OCI-LY7 (cell line): ENCODE data around the gene OLFM1. TPM values are rescaled to one million over a fixed set of nuclear protein-coding genes. Genes with fewer than 3 reads are reported as not detected.
"Not testable (repeated sequence)": the region's sequence is repeated elsewhere in the genome, so short reads cannot be mapped to it uniquely, and the experiment has no call there.

Source experiments
- BruUV-seq: library from RNA; stranded (reverse); fragments of 400-500 nt; replicated peaks from 2 replicates; lab custom pipeline; 2021; lab: Mats Ljungman, UMichigan
- CTCF ChIA-PET: fragments of 300-600 bp; sonication (Branson Sonifier 250); formaldehyde crosslinking; loops from one replicate; lab custom pipeline; 2022; ENCODE audit warnings: antibody characterized with exemption; ENCODE audit not compliant: unreplicated experiment; lab: Charles Lee
- POLR2A ChIA-PET: fragments of 300-600 bp; sonication (Branson Sonifier 250); formaldehyde crosslinking; loops from one replicate; lab custom pipeline; 2022; ENCODE audit warnings: antibody characterized with exemption; lab: Charles Lee
- DNase-seq: peaks from one replicate; pipeline ENCODE4 v3.0.0-alpha.2; 2015; ENCODE audit warnings: low spot score
- H2AFZ ChIP-seq: fragments of 200-600 bp; sonication (generic), shearing (Covaris generic); 2 replicates; pipeline ENCODE4 v1.6.1; 2014; ENCODE audit warnings: mild to moderate bottlenecking, antibody characterized with exemption, low read length, moderate library complexity
- H3K27ac ChIP-seq: fragments of 200-600 bp; sonication (generic); 2 replicates; pipeline ENCODE4 v1.5.1; 2014; ENCODE audit warnings: mixed run types, low read depth, mild to moderate bottlenecking, moderate library complexity, low read length, inconsistent platforms; ENCODE audit not compliant: poor library complexity, severe bottlenecking
- H3K36me3 ChIP-seq: fragments of 200-600 bp; sonication (generic); 2 replicates; pipeline ENCODE4 v1.6.1; 2014; ENCODE audit warnings: mild to moderate bottlenecking, antibody characterized with exemption, low read length, moderate library complexity, mixed read lengths; ENCODE audit not compliant: insufficient read depth
- H3K4me1 ChIP-seq: fragments of 200-600 bp; sonication (generic); 2 replicates; pipeline ENCODE4 v1.5.1; 2014; ENCODE audit warnings: mild to moderate bottlenecking, low read length; ENCODE audit not compliant: insufficient read depth, poor library complexity, severe bottlenecking
- H3K4me2 ChIP-seq: fragments of 200-600 bp; sonication (generic); 2 replicates; pipeline ENCODE4 v1.6.1; 2014; ENCODE audit warnings: mild to moderate bottlenecking, low read length
- H3K4me3 ChIP-seq: fragments of 200-600 bp; sonication (generic); 2 replicates; pipeline ENCODE4 v1.5.1; 2014; ENCODE audit warnings: mild to moderate bottlenecking, low read depth, low read length; ENCODE audit not compliant: poor library complexity, severe bottlenecking
- H3K79me2 ChIP-seq: fragments of 200-600 bp; sonication (generic); 2 replicates; pipeline ENCODE4 v1.6.1; 2016; ENCODE audit warnings: low read depth, mild to moderate bottlenecking, low read length, moderate library complexity, mixed read lengths; ENCODE audit not compliant: insufficient read depth
- H3K9me2 ChIP-seq: fragments of 200-600 bp; sonication (generic); 2 replicates; pipeline ENCODE4 v1.6.1; 2016; ENCODE audit warnings: mild to moderate bottlenecking, low read length, mixed read lengths; ENCODE audit not compliant: insufficient read depth
- H3K9me3 ChIP-seq: fragments of 200-600 bp; sonication (generic); 2 replicates; pipeline ENCODE4 v1.6.1; 2014; ENCODE audit warnings: mild to moderate bottlenecking, mixed run types, low read length, mixed read lengths
- H4K20me1 ChIP-seq: fragments of 200-600 bp; sonication (generic); 2 replicates; pipeline ENCODE4 v1.6.1; 2014; ENCODE audit warnings: mild to moderate bottlenecking, antibody characterized with exemption, low read length, moderate library complexity, mixed read lengths; ENCODE audit not compliant: insufficient read depth
- EZH2phosphoT487 ChIP-seq: fragments of 200-600 bp; sonication (generic); IDR thresholded peaks from 2 replicates; pipeline ENCODE4 v1.6.1; 2018; ENCODE audit warnings: low read depth, borderline replicate concordance, mild to moderate bottlenecking, mixed run types, antibody characterized with exemption, low read length, moderate library complexity, mixed read lengths
- intact Hi-C: fragments of 100-400 bp; cut with micrococcal nuclease; formaldehyde crosslinking; loops from one replicate; pipeline ENCODE4 v1.10.0; 2022; ENCODE audit not compliant: unreplicated experiment
- total RNA-seq, 2 experiments: library from RNA; depleted of rRNA in 1 of 2; stranded (reverse); fragments of >200 nt in 1 of 2; shearing (Covaris generic) in 1 of 2; gene quantifications; 2 replicates each; pipeline ENCODE4 v1.2.3, GENCODE V29; 2014 to 2022
- TF ChIP-seq, protein P1 (sequence below): fragments of 200-600 bp; sonication (generic); conservative IDR thresholded peaks from 2 replicates; pipeline ENCODE4 v1.5.1; 2014; ENCODE audit warnings: mild to moderate bottlenecking, antibody characterized with exemption, low read length, moderate library complexity, mixed read lengths

The OLFM1 gene
- total RNA-seq, 2 experiments from 2014 or later = not detected

DNA sequence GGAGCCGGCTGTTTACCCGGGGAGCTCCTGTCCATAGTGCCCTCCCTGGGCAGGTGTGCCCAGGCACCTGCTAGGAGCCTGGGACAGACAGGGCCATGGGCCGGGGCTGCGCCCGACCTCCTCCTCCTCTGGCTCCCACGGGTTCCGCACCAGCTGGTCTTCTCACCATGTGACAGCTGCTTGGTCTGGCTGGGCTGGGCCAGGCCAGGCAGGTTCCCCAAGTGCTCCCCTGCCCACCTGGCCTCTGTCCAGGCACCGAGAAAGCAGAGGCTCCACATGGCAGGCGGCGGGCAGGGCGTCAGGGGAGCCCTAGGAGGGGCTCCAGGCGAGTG, 60.0 kb downstream of the OLFM1 start:
- no peaks in the 10 kb centered on the region for H3K79me2 ChIP-seq
- no TSS peak for BruUV-seq
- TF ChIP-seq, protein P1, sequence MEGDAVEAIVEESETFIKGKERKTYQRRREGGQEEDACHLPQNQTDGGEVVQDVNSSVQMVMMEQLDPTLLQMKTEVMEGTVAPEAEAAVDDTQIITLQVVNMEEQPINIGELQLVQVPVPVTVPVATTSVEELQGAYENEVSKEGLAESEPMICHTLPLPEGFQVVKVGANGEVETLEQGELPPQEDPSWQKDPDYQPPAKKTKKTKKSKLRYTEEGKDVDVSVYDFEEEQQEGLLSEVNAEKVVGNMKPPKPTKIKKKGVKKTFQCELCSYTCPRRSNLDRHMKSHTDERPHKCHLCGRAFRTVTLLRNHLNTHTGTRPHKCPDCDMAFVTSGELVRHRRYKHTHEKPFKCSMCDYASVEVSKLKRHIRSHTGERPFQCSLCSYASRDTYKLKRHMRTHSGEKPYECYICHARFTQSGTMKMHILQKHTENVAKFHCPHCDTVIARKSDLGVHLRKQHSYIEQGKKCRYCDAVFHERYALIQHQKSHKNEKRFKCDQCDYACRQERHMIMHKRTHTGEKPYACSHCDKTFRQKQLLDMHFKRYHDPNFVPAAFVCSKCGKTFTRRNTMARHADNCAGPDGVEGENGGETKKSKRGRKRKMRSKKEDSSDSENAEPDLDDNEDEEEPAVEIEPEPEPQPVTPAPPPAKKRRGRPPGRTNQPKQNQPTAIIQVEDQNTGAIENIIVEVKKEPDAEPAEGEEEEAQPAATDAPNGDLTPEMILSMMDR = no peak
- no peak for TF ChIP-seq EZH2phosphoT487
- no peak overlapping the region for H3K27ac ChIP-seq
- DNase-seq = no peak
- no peaks in the 10 kb centered on the region for H3K36me3 ChIP-seq
- no peaks in the 10 kb centered on the region for H3K9me3 ChIP-seq
- ChIA-PET POLR2A (no interaction called here), CTCF (no interaction called here)
- H4K20me1 ChIP-seq = no peaks in the 10 kb centered on the region
- no peaks in the 10 kb centered on the region for H3K4me1 ChIP-seq
- H3K4me3 ChIP-seq = no peak overlapping the region
- no peaks in the 10 kb centered on the region for H3K9me2 ChIP-seq
- no peak overlapping the region for H2AFZ ChIP-seq
- H3K4me2 ChIP-seq = no peak overlapping the region
- intact Hi-C loops = no loop called here

DNA sequence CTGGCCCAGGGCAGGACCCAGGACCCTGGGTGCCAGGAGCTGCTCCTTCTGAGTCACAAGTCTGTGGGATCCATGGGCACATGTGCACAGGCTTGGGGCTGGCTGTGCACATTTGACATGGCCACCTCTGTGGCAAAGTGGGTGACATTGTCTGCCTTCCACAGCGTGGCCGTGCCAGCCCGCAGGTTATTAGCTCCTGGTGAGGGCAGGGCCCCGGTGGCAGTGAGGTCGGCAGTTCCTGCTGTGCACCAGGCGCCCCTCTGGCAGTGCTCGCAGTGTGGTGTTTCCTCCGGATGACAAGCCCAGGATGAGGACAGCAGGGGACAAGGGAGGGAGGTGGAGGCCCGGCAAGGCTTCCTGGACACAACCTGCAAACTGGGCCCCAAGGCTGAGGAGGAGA, 60.5 kb downstream of the OLFM1 start:
- no peak for TF ChIP-seq EZH2phosphoT487
- TF ChIP-seq, protein P1 = no peak
- Histone ChIP-seq H3K9me3 (no peaks in the 10 kb centered on the region), H3K9me2 (no peaks in the 10 kb centered on the region), H3K36me3 (no peaks in the 10 kb centered on the region), H3K4me3 (no peak overlapping the region), H2AFZ (no peak overlapping the region), H3K4me1 (no peaks in the 10 kb centered on the region), H4K20me1 (no peaks in the 10 kb centered on the region), H3K79me2 (no peaks in the 10 kb centered on the region), H3K4me2 (no peak overlapping the region), H3K27ac (no peak overlapping the region)
- no peak for DNase-seq
- POLR2A ChIA-PET = no interaction called here
- intact Hi-C loops = no loop called here
- BruUV-seq = no TSS peak
- CTCF ChIA-PET = no interaction called here

DNA sequence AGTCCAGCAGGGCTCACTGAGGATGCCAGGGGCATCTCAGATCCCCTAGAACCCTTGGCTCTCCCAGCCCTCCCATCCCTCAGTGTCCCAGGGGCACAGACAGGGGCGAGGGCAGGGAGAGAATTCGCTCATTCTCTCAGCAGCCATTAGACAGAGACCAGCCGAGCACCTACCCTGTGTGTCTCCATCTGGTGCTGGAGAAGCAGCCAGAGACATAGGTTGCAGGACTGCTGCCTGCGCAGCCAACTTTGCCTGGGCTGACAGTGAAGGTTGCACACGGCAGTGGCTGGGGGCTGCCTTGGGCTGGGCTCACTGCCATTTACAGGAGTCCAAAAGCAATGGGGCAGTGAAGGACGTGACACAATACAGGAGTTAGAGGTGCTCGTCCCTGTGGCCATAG, 60.9 kb downstream of the OLFM1 start:
- H3K36me3 ChIP-seq = no peaks in the 10 kb centered on the region
- H3K9me3 ChIP-seq = no peaks in the 10 kb centered on the region
- H2AFZ ChIP-seq = no peak overlapping the region
- intact Hi-C loops = no loop called here
- H3K9me2 ChIP-seq = no peaks in the 10 kb centered on the region
- H3K27ac ChIP-seq = no peak overlapping the region
- H3K4me1 ChIP-seq = no peaks in the 10 kb centered on the region
- no TSS peak for BruUV-seq
- TF ChIP-seq, protein P1 = no peak
- TF ChIP-seq EZH2phosphoT487 = no peak
- no peak for DNase-seq
- H3K79me2 ChIP-seq = no peaks in the 10 kb centered on the region
- POLR2A ChIA-PET = no interaction called here
- no peaks in the 10 kb centered on the region for H4K20me1 ChIP-seq
- no peak overlapping the region for H3K4me3 ChIP-seq
- H3K4me2 ChIP-seq = no peak overlapping the region
- CTCF ChIA-PET = no interaction called here

DNA sequence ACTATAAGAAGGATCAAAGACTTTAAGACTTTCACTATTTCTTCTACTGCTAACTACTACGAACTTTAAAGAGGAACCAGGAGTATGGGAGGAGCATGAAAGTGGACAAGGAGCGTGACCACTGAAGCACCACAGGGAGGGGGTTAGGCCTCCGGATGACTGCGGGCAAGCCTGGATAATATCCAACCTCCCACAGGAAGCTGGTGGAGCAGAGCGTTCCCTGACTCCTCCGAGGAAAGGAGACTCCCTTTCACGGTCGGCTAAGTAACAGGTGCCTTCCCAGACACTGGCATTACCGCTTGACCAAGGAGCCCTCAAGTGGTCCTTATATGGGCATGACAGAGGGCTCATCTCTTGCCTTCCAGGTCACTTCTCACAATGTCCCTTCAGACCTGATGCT, 62.4 kb downstream of the OLFM1 start:
- H3K9me3 ChIP-seq, H2AFZ ChIP-seq, DNase-seq, H3K9me2 ChIP-seq, H3K4me1 ChIP-seq, H3K27ac ChIP-seq, BruUV-seq, H3K4me2 ChIP-seq, H3K36me3 ChIP-seq, H3K4me3 ChIP-seq, H4K20me1 ChIP-seq, intact Hi-C loops, POLR2A ChIA-PET, H3K79me2 ChIP-seq, CTCF ChIA-PET: not testable (repeated sequence)
